Measurements from ENCODE around the gene HOXA3.

Gene HOXA3

DNA sequence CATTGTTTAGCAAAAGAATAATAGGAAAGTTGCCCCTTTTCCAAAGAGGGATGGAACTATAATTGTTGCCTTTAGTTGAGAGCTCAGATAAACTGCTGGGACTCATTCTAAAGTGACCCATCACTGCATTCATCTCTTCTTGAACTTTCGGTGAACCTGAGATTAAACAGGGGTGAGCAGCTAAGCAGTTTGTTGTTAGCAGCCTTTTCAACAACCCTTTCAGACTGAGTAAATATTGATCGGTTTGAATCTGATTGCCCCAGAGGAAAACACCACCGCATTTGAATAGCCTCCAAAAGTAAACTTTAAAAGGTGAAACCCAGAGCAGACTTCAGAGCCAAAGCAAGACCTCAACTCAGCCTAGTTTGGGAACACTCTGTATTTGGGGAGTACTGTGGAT, 61.3 kb downstream of the HOXA3 start:
- DNase-seq (ENCODE audit: low read depth): no peak

GRCh38 chr7:27088002-27088922, 64.1 kb downstream of the HOXA3 start:
- DNase-seq (ENCODE audit: low read depth): no peak

- no peak for DNase-seq (ENCODE audit: low read depth)
Measured at GRCh38 chr7:27083646-27084045, 68.7 kb downstream of the HOXA3 start.

DNA sequence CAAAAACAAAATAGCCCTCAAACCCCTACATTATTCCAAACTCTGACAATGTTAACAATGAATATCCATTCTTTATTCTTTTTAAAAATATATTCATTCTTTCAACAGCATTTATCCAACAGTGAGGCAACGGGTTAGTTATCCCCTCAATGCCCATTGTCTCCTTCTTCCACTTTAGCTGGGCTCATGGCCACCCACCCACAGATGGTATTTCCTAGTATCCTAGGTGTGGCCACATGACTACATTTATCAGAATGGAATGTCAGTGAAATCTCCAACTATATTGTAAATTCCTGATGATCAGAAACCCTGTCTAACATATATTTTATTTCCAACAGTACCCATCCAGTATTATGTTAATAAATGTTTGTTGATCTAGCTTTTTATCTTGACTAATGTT, 70.2 kb downstream of the HOXA3 start:
- DNase-seq (ENCODE audit: low read depth): no peak

- DNase-seq (ENCODE audit: low read depth): peak; percentile 26
Measured at GRCh38 chr7:27080844-27081436, 71.4 kb downstream of the HOXA3 start.

DNA sequence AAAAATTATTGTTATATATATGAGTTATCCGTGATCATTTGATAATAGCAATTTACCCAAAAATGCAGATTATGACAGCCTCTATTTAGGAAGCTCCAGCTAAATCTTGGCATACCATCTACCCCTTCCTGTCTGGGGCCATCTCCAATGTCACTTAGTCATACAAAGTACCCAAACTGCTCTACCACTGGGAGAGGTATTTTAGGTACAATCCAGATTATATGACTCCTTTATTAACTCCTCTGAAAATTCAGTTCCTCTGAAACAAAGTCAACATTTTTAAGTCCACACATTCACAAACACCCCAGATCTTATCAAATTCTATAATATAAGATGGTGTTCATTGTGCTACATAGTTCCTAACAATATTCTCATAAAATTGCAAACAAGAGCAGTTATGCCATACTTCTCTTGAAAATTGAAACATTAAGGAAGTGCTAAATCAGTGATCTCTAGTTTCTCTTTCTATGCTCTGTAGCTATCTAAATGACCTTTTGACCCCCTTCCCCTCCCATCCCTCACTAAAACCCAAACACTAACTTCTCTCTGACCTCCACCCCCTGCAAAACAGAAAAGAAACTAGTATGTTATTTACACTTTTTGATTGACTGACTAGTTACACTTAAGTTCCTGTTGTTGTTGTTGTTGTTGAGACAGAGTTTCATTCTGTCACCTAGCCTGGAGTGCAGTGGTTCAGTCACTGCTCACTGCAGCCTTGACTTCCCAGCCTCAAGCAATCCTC, 73.0 kb downstream of the HOXA3 start:
- no peak for DNase-seq (ENCODE audit: low read depth)

- no peak for DNase-seq (ENCODE audit: low read depth)
Measured at GRCh38 chr7:27078616-27079233, 73.7 kb downstream of the HOXA3 start.

- no peak for DNase-seq (ENCODE audit: low read depth)
Measured at GRCh38 chr7:27073076-27073475, 79.3 kb downstream of the HOXA3 start.

DNA sequence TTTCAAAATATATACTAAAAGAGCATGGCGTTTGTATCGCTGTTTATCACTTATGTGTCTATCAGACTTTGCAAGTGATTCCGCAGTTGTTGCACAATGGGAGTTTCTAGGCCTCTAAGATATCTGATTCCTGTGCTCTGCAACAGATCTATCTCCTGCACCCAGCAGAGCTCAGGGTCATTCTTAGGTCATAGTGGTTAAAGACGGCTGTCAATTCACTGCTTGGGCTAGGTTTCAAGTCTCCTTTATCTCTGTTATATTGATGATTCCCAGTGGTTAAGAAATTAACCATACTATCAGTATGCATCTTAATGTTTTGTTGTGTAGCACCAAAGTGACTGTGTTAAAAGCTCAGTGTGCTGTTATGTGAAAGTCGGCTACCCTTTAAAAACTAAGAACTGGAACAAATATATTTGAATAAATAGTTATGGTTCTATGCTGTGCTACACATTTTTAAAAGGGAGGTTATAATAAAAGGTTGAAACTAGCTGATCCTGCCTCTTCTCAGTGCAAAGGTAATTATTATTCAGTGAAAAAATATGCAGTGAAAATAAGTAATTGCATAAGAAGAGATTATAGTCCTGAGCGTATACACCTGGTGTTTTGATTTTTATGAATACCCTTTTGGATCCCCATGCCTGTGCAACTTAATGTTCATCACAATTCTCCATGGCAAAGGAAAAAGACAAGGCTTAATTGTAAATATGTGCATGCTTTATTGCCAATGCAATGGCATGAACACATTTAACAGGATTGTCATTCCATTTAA, 80.6 kb downstream of the HOXA3 start:
- DNase-seq (ENCODE audit: low read depth): peak; percentile 81

GRCh38 chr7:27068259-27068658, 84.1 kb downstream of the HOXA3 start:
- no peak for DNase-seq (ENCODE audit: low read depth)

- DNase-seq (ENCODE audit: low read depth): peak; percentile 80
Measured at GRCh38 chr7:27066148-27066547, 86.2 kb downstream of the HOXA3 start.

DNA sequence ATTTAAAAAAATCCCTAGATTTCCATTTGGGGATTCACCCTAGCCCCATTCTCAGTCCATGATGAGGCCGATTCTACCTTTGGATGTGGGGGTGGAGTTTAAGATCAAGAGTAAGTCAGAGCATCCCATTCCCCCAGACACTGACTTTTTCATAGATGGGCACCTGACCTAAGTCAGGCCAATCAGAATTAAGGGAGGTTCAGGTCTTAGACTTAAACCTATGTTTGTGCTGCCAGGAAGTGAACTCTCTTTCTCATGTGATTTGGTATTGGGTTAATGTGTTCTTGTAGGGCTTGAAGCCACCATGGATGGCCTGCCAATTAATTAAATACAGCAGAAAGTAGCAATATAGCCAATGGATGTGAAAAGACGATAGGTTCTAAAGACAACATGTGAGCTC, 86.7 kb downstream of the HOXA3 start:
- no peak for DNase-seq (ENCODE audit: low read depth)

- DNase-seq (ENCODE audit: low read depth): no peak
Measured at GRCh38 chr7:27064661-27065060, 87.7 kb downstream of the HOXA3 start.

- peak; percentile 9 for DNase-seq (ENCODE audit: low read depth)
Measured at GRCh38 chr7:27064159-27064558, 88.2 kb downstream of the HOXA3 start.

- DNase-seq (ENCODE audit: low read depth): peak; percentile 6
Measured at GRCh38 chr7:27062946-27063345, 89.4 kb downstream of the HOXA3 start.
